Esophagus squamous epithelium (tissue), 4 donors: ENCODE results near the gene WFDC12.

Experiments
- CTCF ChIP-seq, 6 experiments: fragments of 450-650 bp in 4 of 6; fragments of 200-600 bp in 2 of 6; sonication (generic) in 2 of 6; IDR thresholded peaks; one replicate each; pipeline ENCODE4 v1.5.1; 2016 to 2019; ENCODE audit warnings: antibody characterized with exemption in 6 of 6, mild to moderate bottlenecking in 4 of 6, moderate library complexity in 4 of 6
- POLR2A ChIP-seq, 4 donors: fragments of 450-650 bp; IDR thresholded peaks; one replicate each; pipeline ENCODE4 v1.6.1; 2017; ENCODE audit warnings: antibody characterized with exemption in 4 of 4, mild to moderate bottlenecking in 4 of 4, moderate library complexity in 3 of 4

GRCh38 chr20:45092898-45093297 lies 31.4 kb downstream of the WFDC12 start:
- TF ChIP-seq POLR2A (IDR thresholded peaks at IDR 0.05): no peak
- TF ChIP-seq CTCF (IDR thresholded peaks at IDR 0.05): no peak
